ENCODE results near the gene GOLGA3. TPM values are rescaled to one million over a fixed set of nuclear protein-coding genes. Genes with fewer than 3 reads are reported as not detected.

GOLGA3 gene
- total RNA-seq, 1 donor from 2014 or later = 148 TPM

DNA sequence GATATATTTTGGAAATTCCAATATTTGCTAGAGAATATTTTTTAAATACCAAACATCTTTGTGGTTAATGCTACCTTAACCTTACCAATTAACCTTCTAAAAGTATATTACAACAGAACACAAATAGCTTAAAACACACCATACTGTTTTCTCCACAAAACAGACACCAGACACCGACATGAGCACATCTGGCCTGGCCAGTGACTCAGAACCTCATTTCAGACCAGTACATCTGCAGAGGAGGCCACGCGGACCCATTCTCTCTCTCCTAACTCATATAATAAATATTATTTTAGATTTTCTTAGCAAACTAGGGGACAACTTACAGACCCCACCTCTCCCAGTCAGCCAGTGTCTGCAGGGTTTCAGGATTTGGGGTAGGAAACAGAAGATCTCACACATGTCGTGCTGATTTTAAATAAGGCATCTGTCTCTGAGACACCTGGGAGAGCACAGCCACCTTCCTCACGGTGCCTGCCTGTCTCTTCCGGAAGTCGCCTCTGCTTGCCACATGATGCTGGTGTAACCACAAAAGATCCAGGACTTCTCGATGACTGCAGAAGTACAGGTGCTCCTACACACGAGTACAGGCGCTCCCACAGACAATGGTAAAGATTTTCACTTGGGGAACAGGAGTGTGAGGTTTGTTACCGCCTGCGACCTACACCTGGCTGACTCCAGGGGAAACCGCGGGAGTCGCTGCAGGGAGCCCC is 57.4 kb downstream of the GOLGA3 start:
- TF ChIP-seq, protein P1, sequence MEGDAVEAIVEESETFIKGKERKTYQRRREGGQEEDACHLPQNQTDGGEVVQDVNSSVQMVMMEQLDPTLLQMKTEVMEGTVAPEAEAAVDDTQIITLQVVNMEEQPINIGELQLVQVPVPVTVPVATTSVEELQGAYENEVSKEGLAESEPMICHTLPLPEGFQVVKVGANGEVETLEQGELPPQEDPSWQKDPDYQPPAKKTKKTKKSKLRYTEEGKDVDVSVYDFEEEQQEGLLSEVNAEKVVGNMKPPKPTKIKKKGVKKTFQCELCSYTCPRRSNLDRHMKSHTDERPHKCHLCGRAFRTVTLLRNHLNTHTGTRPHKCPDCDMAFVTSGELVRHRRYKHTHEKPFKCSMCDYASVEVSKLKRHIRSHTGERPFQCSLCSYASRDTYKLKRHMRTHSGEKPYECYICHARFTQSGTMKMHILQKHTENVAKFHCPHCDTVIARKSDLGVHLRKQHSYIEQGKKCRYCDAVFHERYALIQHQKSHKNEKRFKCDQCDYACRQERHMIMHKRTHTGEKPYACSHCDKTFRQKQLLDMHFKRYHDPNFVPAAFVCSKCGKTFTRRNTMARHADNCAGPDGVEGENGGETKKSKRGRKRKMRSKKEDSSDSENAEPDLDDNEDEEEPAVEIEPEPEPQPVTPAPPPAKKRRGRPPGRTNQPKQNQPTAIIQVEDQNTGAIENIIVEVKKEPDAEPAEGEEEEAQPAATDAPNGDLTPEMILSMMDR (IDR thresholded peaks at IDR 0.05) = no peak
- Mint-ChIP-seq H3K27ac (ENCODE audit: unreplicated experiment) (peak overlapping the region; percentile 29), H3K4me1 (ENCODE audit: low read depth) (peaks cover 19% of the 10 kb centered on the region), H3K4me3 (ENCODE audit: unreplicated experiment) (no peak overlapping the region), H3K27me3 (ENCODE audit: low read depth) (no peaks in the 10 kb centered on the region), H3K9me3 (ENCODE audit: low read depth) (no peaks in the 10 kb centered on the region), H3K36me3 (ENCODE audit: low read depth) (peaks cover 34% of the 10 kb centered on the region)
- DNase-seq (ENCODE audit: low spot score) = no peak

DNA sequence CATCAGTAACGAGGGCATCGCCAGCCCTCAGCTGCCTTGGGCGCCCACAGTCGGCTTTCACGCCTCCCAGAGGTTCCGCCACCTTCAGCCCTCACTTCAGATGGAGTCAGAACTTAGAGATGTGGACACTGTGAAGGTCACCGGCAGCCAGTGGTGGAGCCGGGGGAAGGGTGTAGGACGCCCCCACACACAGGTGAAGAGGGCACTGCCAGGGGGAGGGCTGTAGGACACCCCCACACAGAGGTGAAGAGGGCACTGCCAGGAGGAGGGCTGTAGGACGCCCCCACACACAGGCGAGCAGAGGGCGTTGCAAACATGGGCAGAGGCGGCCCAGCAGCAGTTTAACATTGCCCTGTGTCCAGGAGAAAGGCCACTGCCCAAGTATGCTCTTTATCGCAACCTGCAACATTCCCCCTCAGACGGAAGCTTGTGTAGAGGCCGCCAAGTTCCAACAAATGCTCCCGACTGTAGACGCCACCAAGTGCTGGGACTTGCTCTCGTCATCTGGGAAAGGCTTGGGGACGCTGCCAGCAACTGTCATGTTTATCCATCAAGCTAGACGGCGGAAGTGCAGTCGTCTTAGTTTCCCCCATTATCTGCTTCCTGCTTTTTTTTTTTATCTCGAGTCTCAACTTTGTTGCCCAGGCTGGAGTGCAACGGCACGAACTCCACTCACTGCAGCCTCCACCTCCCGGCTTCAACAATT is 62.1 kb downstream of the GOLGA3 start:
- no peaks in the 10 kb centered on the region for H3K27me3 Mint-ChIP-seq (ENCODE audit: low read depth)
- peaks cover 15% of the 10 kb centered on the region for H3K36me3 Mint-ChIP-seq (ENCODE audit: low read depth)
- no peak overlapping the region for H3K4me3 Mint-ChIP-seq (ENCODE audit: unreplicated experiment)
- H3K4me1 Mint-ChIP-seq (ENCODE audit: low read depth) = peaks cover 25% of the 10 kb centered on the region
- no peak for DNase-seq (ENCODE audit: low spot score)
- TF ChIP-seq, protein P1 (IDR thresholded peaks at IDR 0.05) = no peak
- no peaks in the 10 kb centered on the region for H3K9me3 Mint-ChIP-seq (ENCODE audit: low read depth)
- H3K27ac Mint-ChIP-seq (ENCODE audit: unreplicated experiment) = peak overlapping the region; percentile 83

DNA sequence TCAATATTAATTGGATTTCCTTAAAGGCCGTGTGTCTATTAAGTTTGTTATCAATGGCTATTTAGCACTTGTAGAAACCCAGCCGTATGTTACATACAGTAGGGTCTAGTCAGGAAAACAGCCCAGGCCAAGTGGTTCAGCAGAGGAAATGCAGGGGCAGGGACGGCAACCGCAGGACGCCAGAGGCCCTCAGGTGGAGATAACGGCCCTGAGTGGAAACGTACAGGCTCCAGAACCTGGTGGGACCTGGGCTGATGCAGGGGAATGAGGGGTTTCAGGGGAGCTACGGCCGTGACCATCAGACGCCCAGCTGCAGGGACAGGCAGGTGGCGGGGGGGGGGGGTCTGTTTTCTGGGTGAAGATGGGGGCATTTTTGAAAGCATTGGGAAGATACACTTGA is 63.3 kb downstream of the GOLGA3 start:
- H3K36me3 Mint-ChIP-seq (ENCODE audit: low read depth) = peaks cover 12% of the 10 kb centered on the region
- no peaks in the 10 kb centered on the region for H3K27me3 Mint-ChIP-seq (ENCODE audit: low read depth)
- TF ChIP-seq, protein P1 (IDR thresholded peaks at IDR 0.05) = no peak
- H3K27ac Mint-ChIP-seq (ENCODE audit: unreplicated experiment) = peak overlapping the region; percentile 17
- DNase-seq (ENCODE audit: low spot score) = no peak
- no peak overlapping the region for H3K4me3 Mint-ChIP-seq (ENCODE audit: unreplicated experiment)
- peaks cover 26% of the 10 kb centered on the region for H3K4me1 Mint-ChIP-seq (ENCODE audit: low read depth)
- H3K9me3 Mint-ChIP-seq (ENCODE audit: low read depth) = no peaks in the 10 kb centered on the region

DNA sequence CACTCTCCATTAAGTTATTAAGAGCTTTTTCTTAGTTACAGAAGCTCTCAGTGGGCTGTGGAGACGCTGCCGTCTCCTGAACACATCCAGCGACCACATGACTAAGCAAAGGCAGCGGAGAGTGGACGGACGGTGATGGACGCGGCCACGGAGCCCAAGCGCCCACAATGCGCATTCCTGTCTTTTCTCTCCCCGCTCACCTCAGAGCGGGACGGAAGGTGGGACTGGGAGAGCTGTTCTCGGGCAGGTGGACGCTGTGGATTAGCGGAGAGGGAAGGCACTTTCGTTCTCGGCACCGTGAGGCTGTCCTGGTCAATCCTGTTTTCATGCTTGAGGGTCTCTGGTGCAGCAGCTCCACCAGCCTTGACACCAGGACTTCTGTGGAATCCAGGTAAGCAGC is 64.4 kb downstream of the GOLGA3 start:
- no peak overlapping the region for H3K4me3 Mint-ChIP-seq (ENCODE audit: unreplicated experiment)
- no peak for DNase-seq (ENCODE audit: low spot score)
- H3K4me1 Mint-ChIP-seq (ENCODE audit: low read depth) = peaks cover 37% of the 10 kb centered on the region

DNA sequence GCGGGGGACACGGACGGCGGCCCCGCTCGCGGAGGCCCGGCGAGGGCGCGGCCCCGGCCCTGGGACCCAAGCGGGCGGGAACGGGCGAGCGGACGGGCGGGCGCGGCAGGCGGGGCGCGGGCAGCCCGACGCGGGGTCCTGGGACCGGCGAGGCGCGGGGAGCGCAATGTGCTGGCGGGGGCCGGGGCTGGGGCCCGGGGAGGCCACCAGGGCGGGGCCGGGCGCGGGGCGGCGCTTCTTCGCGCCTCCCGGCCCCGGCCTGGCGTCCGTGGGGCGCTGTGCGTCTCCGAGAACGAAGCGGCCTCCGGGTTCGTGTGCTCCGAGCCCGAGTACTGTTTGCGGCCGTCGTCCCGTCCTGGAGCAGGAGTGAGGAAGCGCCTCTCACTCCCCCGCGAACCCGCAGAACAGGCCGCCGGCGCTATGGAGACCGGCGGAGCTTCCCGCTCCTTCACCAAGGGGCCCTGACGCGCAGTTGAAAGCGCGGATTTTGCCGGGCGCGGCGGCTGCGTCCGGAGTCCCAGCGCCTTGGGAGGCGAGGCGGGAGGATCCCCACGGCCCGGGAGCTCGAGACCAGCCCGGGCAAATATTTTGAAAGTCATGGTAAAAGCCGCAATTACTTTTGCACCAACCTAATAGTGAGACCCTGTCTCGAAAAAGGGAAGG is 66.6 kb downstream of the GOLGA3 start:
- peak overlapping the region; percentile 77 for H3K27ac Mint-ChIP-seq (ENCODE audit: unreplicated experiment)
- no peaks in the 10 kb centered on the region for H3K27me3 Mint-ChIP-seq (ENCODE audit: low read depth)
- H3K4me1 Mint-ChIP-seq (ENCODE audit: low read depth) = peaks cover 35% of the 10 kb centered on the region
- TF ChIP-seq, protein P1 (IDR thresholded peaks at IDR 0.05) = peak; percentile 63
- H3K36me3 Mint-ChIP-seq (ENCODE audit: low read depth) = peaks cover under 1% of the 10 kb centered on the region
- DNase-seq (ENCODE audit: low spot score) = no peak
- H3K9me3 Mint-ChIP-seq (ENCODE audit: low read depth) = no peaks in the 10 kb centered on the region
- H3K4me3 Mint-ChIP-seq (ENCODE audit: unreplicated experiment) = peak overlapping the region; percentile 70

More for the DNA sequence above, 64.4 kb downstream of the GOLGA3 start:
- TF ChIP-seq, protein P1 (IDR thresholded peaks at IDR 0.05) = no peak
- no peak overlapping the region for H3K27ac Mint-ChIP-seq (ENCODE audit: unreplicated experiment)
- no peaks in the 10 kb centered on the region for H3K9me3 Mint-ChIP-seq (ENCODE audit: low read depth)
- no peaks in the 10 kb centered on the region for H3K27me3 Mint-ChIP-seq (ENCODE audit: low read depth)
- peaks cover 7% of the 10 kb centered on the region for H3K36me3 Mint-ChIP-seq (ENCODE audit: low read depth)

Data from chondrocyte (in vitro differentiated cells).